ENCODE results near the gene MTF2. TPM values are rescaled to one million over a fixed set of nuclear protein-coding genes. Genes with fewer than 3 reads are reported as not detected.

Gene MTF2
- total RNA-seq, 1 donor from 2014 or later, result 64.4 TPM

- FAIRE-seq, result no peak
Measured at GRCh38 chr1:93081716-93082115, 2.6 kb downstream of the MTF2 start.

DNA sequence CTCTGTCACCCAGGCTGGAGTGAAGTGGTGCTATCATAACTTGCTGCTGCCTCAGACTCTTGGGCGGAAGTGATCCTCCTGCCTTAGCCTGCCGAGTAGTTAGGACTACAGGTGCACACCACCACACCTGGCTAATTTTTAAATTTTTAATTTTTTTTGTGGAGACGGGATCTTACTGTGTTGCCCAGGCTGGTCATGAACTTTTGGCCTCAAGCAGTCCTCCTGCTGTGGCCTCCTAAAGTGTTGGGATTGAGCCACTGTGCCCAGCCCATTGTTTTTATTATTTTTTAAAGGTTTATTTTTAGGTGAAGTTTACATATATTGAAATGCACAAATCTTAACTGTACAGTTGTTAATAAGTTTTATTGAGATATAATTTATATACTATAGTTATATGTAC lies 3.2 kb downstream of the MTF2 start:
- DNase-seq (ENCODE audit: low spot score in 2 of 2) (no peak), FAIRE-seq (no peak)

More at GRCh38 chr1:93081716-93082115, 2.6 kb downstream of the MTF2 start:
- no peak for DNase-seq (ENCODE audit: low spot score in 2 of 2)

- no peak for DNase-seq (ENCODE audit: low spot score in 2 of 2)
- FAIRE-seq, result no peak
Measured at GRCh38 chr1:93083979-93084378, 4.9 kb downstream of the MTF2 start.

DNA sequence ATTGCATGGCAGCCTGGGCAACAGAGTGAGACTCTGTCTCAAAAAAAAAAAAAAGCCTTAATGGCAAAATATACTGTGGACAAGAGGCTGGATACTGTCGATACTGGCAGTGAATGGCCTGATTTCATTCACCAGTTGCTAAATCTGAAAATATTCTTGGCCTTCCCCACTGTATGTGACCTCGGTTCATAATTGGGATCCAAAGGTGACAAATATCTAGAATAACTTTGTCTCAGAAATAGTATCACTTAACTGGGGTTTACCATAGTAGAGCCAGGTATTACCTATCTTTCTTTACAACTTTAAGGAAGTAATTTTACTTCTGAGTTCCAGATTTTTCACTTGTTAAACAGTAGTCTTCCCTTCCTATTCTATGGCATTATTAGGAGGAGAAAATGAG lies 8.4 kb downstream of the MTF2 start:
- DNase-seq (ENCODE audit: low spot score in 2 of 2) (no peak), FAIRE-seq (no peak)

DNA sequence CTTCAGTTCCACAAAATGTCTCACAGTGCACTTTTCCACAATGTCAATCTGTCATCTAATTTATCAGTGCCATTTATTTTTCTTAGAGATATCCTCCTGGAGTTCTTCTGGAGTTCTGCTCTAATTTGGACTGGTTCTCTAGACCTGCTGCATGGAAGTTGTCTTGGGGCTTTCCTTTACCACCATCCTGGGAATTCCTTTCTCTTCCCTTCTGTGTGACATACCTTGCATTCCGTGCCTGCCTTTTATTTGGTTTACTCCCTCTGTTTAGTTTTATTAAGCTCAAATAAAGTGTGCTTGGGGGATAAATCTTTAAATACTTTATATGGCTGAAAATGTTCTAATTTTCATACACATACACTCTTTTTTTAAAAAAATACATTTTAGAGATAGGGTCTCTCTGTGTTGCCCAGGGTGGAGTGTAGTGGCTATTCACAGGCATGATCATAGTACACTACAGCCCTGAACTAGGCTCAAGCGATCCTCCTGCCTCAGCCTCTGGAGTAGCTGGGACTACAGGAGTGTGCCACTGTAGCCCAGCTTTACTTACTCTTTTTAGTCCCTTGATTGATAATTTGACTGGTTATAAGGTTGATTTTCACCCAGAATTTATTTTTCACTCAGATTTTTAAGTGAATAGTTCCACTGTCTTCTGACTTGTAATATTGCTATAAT lies 14.4 kb downstream of the MTF2 start:
- DNase-seq (ENCODE audit: low spot score in 2 of 2), result no peak

GRCh38 chr1:93095804-93096585 lies 16.9 kb downstream of the MTF2 start:
- FAIRE-seq (no peak), DNase-seq (ENCODE audit: low spot score in 2 of 2) (no peak)

More for the DNA sequence above, 14.4 kb downstream of the MTF2 start:
- FAIRE-seq, result no peak

GRCh38 chr1:93102142-93102541 lies 23.1 kb downstream of the MTF2 start:
- FAIRE-seq (no peak), DNase-seq (ENCODE audit: low spot score in 2 of 2) (no peak)

- no peak for FAIRE-seq
- no peak for DNase-seq (ENCODE audit: low spot score in 2 of 2)
Measured at GRCh38 chr1:93106226-93106625, 27.1 kb downstream of the MTF2 start.

DNA sequence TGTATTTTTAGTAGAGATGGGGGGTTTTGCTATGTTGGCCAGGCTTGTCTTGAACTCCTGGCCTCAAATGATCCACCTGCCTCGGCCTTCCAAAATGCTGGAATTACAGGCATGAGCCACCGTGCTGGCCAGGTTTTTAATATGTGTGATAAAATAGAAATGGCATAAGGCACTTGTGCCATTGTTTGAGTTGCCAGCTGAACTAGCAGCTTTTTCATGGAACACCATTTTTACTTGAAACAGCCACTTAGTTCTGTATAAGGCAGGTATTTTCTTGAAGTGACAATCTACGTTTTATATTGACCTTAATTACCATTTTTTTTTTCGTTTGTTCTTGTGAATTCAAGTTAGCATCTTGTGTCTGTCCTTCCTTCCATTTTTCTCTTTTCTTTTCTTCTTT lies 28.3 kb downstream of the MTF2 start:
- no peak for FAIRE-seq
- no peak for DNase-seq (ENCODE audit: low spot score in 2 of 2)

- no peak for FAIRE-seq
Measured at GRCh38 chr1:93108335-93108734, 29.3 kb downstream of the MTF2 start.

DNA sequence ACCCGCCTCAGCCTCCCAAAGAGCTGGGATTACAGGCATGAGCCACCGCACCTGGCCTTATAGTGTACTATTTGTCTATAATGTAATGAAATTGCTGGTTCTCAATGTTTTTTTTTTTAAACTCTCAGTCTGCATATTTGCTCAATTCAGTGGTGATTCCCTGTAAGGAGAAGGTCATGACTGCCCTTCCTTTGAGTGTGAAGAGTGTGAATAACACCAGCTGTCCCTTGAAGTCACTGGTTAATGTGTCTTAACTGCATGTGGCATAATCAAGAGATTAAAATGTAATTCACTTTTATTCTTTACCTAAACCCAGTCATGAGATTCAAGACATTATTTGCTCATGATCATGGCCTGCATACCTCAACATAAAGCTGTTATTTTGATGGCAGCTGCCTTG lies 30.5 kb downstream of the MTF2 start:
- no peak for DNase-seq (ENCODE audit: low spot score in 2 of 2)
- FAIRE-seq, result no peak

More at GRCh38 chr1:93108335-93108734, 29.3 kb downstream of the MTF2 start:
- DNase-seq (ENCODE audit: low spot score in 2 of 2), result no peak

DNA sequence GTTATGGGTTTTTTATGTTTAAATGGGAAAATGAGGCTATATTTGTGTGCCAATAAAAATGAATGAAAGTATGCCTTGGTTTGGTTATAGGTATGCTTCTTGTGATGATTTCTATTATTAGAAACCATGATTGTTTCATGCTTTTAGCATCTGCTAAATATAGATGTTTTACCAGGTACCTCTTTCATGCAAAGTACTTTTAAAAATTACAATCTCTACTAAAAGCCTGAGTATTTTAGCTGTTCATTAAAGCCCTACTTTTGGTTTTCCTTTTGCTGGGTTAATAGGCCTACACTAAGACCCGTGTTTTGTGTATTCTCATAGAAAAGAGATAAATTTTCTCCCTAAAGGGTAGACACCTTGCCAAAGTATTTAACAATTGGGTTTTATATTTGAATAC lies 32.0 kb downstream of the MTF2 start:
- no peak for DNase-seq (ENCODE audit: low spot score in 2 of 2)
- FAIRE-seq, result no peak

GRCh38 chr1:93111561-93111960 lies 32.5 kb downstream of the MTF2 start:
- DNase-seq (ENCODE audit: low spot score in 2 of 2) (no peak), FAIRE-seq (no peak)

DNA sequence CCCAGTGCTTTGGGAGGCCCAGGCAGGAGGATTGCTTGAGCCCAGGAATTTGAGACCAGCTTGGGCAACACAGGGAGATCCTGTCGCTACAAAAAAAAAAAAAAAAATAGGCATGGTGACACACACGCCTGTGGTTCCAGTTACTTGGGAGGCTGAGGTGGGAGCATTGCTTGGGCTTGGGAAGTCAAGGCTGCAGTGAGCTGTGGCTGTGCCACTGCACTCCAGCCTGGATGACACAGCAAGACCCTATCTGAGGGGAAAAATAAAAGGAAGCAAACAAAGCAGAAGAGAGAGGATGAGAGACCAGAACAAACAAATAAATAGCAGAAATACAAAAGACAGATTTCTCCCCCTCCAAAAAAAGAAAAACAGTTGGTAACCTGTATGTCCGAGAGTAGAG lies 34.0 kb downstream of the MTF2 start:
- no peak for DNase-seq (ENCODE audit: low spot score in 2 of 2)
- FAIRE-seq, result no peak

DNA sequence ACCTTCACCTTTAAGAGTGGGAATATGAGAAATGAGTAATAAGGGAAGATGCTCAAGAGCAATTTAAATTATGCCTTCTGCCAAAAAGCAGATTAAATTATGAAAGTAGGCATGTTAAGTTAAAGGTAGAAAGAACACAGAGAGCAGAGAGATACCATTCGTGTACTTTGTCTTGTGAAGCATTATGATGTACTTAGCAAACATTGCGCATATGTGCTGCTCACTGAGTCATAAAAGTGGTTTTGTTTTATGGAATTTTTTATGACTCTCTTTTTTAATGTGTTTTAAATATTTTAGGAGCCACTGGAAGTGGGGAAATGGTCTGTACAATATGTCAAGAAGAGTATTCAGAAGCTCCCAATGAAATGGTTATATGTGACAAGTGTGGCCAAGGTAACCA lies 35.3 kb downstream of the MTF2 start:
- DNase-seq (ENCODE audit: low spot score in 2 of 2) (no peak), FAIRE-seq (no peak)

- DNase-seq (ENCODE audit: low spot score in 2 of 2) (no peak), FAIRE-seq (no peak)
Measured at GRCh38 chr1:93120614-93121013, 41.5 kb downstream of the MTF2 start.

DNA sequence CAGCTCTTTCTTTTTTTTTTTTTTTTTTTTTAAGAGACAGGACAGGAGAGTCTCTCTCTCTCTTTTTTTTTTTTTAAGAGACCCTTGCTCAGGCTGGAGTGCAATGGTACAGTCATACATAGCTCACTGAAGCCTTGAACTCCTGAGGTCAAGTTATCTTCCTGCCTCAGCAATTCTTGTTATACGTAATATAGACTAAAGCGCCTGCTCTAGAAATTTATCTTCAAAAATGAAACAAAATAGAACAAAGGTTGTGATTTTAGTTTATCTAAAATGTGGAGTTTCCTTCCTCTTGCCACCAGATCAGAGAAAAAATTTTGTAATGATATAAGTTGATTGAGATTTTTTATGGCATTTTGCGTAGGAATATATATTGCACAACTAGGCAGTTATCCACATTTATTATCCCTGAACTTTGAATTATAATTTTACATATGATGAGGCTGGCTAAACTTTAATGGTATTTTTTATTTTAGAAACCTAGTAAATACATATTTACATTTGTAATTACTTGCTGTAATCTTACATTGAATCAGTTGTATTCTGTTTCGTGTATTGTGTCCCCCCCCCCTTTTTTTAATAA lies 44.2 kb downstream of the MTF2 start:
- no peak for FAIRE-seq
- DNase-seq (ENCODE audit: low spot score in 2 of 2), result no peak

DNA sequence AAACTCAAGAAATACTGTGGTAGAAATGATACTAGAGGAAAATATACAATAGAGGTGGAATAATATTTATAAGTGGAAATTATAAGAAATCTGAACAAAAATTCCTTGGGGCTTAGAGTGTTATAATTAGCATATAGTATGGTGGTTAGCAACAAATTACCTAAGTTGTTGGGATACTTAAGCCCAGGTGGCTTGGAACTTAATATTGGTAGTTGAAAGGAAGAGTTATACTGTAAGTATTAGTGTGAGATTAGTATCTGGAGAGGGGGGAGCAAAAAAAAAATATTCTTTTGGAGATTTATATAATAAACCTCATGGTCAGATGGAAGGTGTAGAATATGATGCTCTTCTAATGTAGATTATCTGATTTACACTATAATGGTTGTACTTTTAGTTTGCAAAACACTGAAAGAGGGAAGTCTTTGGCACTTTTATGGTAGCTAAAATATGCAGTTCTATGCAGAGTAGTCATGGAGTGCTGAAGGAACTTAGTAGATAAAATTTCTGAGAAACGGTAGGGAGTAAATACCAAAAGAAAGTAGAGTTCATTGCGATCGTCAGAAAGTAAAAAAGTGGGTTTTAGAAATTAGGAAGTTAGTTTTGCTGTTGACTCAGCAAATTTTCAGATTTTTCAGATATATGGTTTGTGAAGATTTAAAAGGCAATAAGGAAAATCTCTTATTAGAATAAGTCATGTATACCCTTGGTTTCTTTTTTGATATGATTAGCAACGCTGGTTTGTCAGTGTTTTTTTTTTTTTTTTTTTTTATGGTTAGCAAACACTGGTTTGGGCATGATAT lies 45.7 kb downstream of the MTF2 start:
- DNase-seq (ENCODE audit: low spot score in 2 of 2) (no peak), FAIRE-seq (no peak)

DNA sequence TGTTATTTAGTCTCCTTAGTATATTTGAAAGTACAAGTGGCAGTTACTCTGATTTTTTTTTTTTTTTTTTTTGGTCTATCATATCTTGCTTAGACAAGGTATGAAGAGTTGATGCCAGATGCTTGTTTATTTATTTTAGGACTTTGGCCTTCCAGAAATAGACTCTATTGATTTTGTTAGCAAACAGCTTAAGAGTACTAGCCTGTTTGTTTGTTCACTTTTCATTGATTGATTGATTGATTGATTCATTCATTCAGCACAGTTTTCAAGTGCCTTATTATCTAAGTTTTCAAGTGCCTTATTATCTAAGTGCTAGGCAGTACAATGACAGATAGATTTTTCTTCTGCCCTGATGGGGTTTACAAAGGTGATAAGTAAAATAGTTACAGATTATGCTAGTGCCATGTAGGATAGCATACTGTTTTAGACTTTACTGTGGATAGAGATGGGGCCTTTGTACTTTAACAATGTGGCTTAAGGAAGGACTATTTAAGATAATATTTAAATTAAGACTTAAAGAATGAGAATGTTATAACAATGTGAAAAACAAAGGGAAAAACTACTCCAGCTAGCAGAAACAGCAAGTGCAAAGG lies 50.5 kb downstream of the MTF2 start:
- FAIRE-seq, result no peak
- no peak for DNase-seq (ENCODE audit: low spot score in 2 of 2)

- no peak for FAIRE-seq
Measured at GRCh38 chr1:93132638-93133037, 53.6 kb downstream of the MTF2 start.

DNA sequence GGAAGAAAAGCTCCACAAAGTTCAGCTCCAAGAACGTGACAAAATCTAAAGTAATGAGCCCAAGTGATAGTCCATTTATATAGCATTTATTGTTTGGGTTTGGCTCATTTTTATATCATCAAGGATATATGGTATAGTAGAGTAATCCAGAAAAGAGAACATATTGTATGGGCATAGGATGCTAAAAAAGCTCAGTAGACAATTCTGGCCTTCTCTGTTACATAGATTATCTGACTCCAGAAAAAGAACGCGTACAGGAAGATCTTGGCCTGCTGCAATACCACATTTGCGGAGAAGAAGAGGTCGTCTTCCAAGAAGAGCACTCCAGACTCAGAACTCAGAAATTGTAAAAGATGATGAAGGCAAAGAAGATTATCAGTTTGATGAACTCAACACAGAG lies 57.4 kb downstream of the MTF2 start:
- FAIRE-seq (no peak), DNase-seq (ENCODE audit: low spot score in 2 of 2) (no peak)

More at GRCh38 chr1:93132638-93133037, 53.6 kb downstream of the MTF2 start:
- no peak for DNase-seq (ENCODE audit: low spot score in 2 of 2)
